GM12872 (cell line): Measurements from ENCODE around the gene POLD1.

ENCODE experiments used
- TF ChIP-seq, protein P1 (sequence below): IDR thresholded peaks from 3 replicates; pipeline ENCODE4 v1.5.1; 2011; ENCODE audit warnings: low read depth, mild to moderate bottlenecking, low read length, moderate library complexity; ENCODE audit not compliant: insufficient read depth

POLD1 gene

DNA sequence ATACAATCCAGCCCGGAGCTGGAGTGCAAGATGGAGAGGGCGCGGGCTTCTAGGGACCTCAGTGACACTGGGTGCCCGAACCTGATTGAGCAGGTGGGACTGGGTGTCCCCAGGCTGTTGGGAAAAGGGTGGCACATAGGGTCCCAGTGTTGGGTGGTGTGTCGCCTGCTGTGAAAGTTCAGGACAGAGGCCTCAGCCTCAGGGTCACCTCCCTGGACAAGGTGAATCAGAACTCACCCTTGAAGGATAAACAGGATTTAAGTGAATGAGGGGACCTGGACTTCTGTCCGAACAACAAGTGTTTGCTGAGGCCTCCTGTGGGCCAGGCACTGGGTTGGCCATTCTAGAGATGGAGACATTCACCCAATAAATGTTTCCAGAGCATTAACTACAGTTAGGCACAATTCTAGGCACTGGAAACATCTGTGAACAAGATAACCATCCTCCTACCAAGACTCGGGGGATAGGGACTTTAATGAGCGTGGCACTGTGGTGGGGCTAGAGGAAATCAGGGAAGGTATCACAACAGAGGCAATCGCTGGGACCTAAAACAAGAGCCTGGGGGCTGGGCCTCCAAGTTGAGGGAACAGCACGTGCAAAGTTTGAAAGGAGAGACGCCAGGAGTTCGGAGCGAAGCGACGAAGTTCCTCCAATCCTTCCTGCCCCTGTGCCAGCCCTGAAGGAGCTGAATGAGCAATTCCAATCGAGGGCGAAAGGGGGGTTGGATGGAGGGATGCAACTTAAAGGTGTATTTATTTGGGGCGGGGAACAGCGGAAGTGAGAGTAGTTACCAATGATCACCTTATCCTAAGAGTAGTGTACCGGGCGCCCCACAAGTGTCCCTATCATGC is 921 bp upstream of the POLD1 start:
- TF ChIP-seq, protein P1, sequence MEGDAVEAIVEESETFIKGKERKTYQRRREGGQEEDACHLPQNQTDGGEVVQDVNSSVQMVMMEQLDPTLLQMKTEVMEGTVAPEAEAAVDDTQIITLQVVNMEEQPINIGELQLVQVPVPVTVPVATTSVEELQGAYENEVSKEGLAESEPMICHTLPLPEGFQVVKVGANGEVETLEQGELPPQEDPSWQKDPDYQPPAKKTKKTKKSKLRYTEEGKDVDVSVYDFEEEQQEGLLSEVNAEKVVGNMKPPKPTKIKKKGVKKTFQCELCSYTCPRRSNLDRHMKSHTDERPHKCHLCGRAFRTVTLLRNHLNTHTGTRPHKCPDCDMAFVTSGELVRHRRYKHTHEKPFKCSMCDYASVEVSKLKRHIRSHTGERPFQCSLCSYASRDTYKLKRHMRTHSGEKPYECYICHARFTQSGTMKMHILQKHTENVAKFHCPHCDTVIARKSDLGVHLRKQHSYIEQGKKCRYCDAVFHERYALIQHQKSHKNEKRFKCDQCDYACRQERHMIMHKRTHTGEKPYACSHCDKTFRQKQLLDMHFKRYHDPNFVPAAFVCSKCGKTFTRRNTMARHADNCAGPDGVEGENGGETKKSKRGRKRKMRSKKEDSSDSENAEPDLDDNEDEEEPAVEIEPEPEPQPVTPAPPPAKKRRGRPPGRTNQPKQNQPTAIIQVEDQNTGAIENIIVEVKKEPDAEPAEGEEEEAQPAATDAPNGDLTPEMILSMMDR: no peak

GRCh38 chr19:50384685-50385535 is 763 bp downstream of the POLD1 start:
- TF ChIP-seq, protein P1: no peak

DNA sequence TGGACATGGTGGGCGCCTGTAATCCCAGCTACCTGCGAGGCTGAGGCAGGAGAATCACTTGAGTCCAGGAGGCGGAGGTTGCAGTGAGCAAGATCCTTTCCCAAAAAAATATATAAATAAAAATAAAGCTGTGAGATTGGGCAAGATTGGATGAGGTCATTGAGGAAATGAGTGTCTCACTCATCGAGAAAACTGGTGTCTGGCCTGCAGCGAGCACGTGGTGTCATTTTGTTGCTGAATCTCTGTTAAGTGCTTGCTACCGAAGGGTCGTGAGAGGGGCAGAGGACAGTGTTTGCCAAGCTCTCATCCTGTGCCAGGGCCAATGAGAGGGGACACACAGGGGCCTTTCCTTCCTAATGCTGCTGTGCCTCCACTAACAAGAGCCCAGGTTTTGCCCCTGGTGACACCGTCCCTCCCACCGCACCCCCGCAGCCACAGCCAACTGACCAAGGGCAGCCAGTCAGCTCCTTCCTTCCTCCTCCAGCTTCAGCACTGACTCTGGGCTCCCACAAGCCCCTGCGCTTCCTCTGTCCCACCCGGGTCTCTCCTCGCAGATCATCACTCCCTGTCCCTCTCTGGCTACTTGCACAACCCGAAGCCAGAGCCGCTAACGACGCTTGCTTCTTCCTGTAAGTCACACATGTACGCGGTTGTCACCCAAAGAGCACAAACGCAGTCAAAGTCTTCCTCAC is 3.2 kb downstream of the POLD1 start:
- TF ChIP-seq, protein P1: no peak

DNA sequence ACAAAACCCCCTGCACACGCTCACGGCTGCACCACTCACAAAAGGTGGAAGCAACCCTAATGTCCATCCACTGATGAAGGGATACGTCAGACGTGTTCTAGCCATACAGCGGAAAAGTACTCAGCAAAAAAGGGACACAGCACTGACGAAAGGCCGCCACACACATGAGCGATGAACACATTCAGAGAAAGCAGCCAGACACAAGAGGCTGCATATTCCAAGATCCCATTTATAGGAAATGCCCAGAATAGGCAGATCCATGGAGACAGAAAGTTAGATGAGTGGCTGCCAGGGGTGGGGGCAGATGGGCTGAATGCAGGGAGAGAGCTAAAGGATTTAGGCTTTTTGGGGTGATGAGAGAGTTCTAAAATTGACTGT is 3.7 kb downstream of the POLD1 start:
- TF ChIP-seq, protein P1: no peak

- TF ChIP-seq, protein P1: no peak
Measured at GRCh38 chr19:50392759-50393158, 8.6 kb downstream of the POLD1 start.

DNA sequence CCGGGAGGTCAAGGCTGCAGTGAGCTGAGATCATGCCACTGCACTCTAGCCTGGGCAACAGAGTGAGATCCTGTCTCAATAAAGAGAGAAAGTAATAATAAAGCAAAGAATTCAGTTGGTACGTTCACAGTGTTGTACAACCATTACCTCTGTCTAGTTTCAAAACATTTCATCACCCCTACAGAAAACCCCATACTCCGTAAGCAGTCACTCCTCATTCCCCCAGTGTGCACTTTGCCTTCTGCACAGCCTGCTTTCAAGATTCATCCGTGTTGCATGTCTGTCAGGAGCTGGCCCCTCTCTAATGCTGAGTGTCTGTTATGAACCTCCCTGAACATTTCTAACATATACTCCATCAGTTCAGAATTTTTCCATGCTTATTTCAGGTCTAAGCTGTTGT is 9.4 kb downstream of the POLD1 start:
- TF ChIP-seq, protein P1: no peak

DNA sequence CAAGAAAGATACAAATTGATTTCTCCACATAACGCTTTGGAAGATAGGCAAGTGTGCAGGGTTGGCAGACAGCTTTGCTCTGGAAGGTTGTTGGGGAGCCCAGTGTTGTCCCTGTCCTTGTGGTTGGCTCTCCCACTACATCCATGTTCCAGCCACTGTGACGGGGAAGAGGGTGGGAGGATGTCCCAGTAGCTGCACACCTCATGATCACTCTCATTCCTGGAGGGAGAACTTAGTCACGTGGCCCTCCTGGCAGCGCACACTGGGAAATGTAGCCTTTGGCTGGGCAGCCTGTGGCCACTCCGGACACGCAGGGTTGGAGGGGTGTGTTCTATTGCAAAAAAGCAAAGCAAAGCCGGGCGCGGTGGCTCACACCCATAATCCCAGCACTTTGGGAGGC is 9.9 kb downstream of the POLD1 start:
- TF ChIP-seq, protein P1: no peak
